K562 (cell line): Measurements from ENCODE around the gene KCTD15. TPM values are rescaled to one million over a fixed set of nuclear protein-coding genes. Genes with fewer than 3 reads are reported as not detected.
A peak's percentile ranks its signal among the peaks of the same experiment; 100 is the strongest.

Experiments
- ATF3 ChIP-seq, 2 experiments: fragments of 450-650 bp in 1 of 2; sonication (generic) in 1 of 2; formaldehyde crosslinking in 1 of 2; IDR thresholded peaks in 1 of 2; conservative IDR thresholded peaks in 1 of 2; 2 replicates each; pipeline versions ENCODE4 v1.6.1 to v1.8.1; 2016 to 2023; ENCODE audit warnings: mild to moderate bottlenecking in 2 of 2, moderate library complexity in 2 of 2, inconsistent platforms in 1 of 2, missing genetic modification reagents in 1 of 2
- CCNT2 ChIP-seq: IDR thresholded peaks from 2 replicates; pipeline ENCODE4 v1.6.1; 2011; ENCODE audit warnings: borderline replicate concordance, low read depth, mild to moderate bottlenecking, moderate library complexity, mixed read lengths, low read length; ENCODE audit not compliant: insufficient read length; ENCODE audit errors: extremely low read depth
- E2F5 ChIP-seq: sonication (generic); formaldehyde crosslinking; IDR thresholded peaks from 2 replicates; pipeline ENCODE4 v1.8.0; 2022; ENCODE audit warnings: mild to moderate bottlenecking, missing genetic modification reagents
- LCOR ChIP-seq: sonication (generic); formaldehyde crosslinking; IDR thresholded peaks from 2 replicates; pipeline ENCODE4 v1.8.0; 2022; ENCODE audit warnings: mild to moderate bottlenecking, missing genetic modification reagents
- MBD2 ChIP-seq: sonication (generic); IDR thresholded peaks from 2 replicates; pipeline ENCODE4 v1.6.1; 2016; ENCODE audit warnings: low read depth, borderline replicate concordance
- MCM3 ChIP-seq: fragments of 450-650 bp; IDR thresholded peaks from 2 replicates; pipeline ENCODE4 v1.6.1; 2016
- PML ChIP-seq: IDR thresholded peaks from 2 replicates; pipeline ENCODE4 v1.6.1; 2012; ENCODE audit warnings: low read length, inconsistent platforms
- RREB1 ChIP-seq: fragments of 250-450 bp; sonication (Bioruptor Pico); IDR thresholded peaks from 2 replicates; pipeline ENCODE4 v1.4.0; 2020
- SMAD4 ChIP-seq: fragments of 250-450 bp; sonication (Bioruptor Pico); conservative IDR thresholded peaks from 2 replicates; pipeline ENCODE4 v1.8.0; 2021; ENCODE audit warnings: inconsistent platforms, mild to moderate bottlenecking, moderate library complexity
- SMARCA5 ChIP-seq: fragments of 450-650 bp; IDR thresholded peaks from 2 replicates; pipeline ENCODE4 v1.6.1; 2016
- SREBF1 ChIP-seq: fragments of 150-350 bp; IDR thresholded peaks from 2 replicates; pipeline ENCODE4 v1.6.1; 2014; ENCODE audit warnings: antibody characterized with exemption, low read depth, low read length, borderline replicate concordance
- TRIM25 ChIP-seq: fragments of 450-650 bp; IDR thresholded peaks from 2 replicates; pipeline ENCODE4 v1.7.0; 2016; ENCODE audit warnings: borderline replicate concordance
- XRCC5 ChIP-seq: fragments of 200-400 bp; formaldehyde crosslinking; IDR thresholded peaks from 2 replicates; pipeline ENCODE4 v1.6.1; 2017; ENCODE audit warnings: low read depth, mild to moderate bottlenecking, low read length
- polyA plus RNA-seq, 8 experiments: library from polyadenylated mRNA; depleted of rRNA in 4 of 8; stranded (reverse) in 5 of 8; unstranded in 3 of 8; fragments of >200 nt; fragmentation: Nextera tagmentation in 2 of 8; fragmentation: Illumina TruSeq in 1 of 8; extraction: Ambion mirVana in 2 of 8; extraction: Trizol in 1 of 8; gene quantifications; 2 replicates each; pipeline versions ENCODE4 v1.2.1 to v1.2.3, GENCODE V29; 2011 to 2014; ENCODE audit warnings: inconsistent platforms in 1 of 8, missing spikeins in 1 of 8
- total RNA-seq, 7 experiments: library from RNA; depleted of rRNA in 6 of 7; stranded (reverse); fragments of >200 nt in 6 of 7; fragmentation: Illumina TruSeq in 2 of 7; extraction: Trizol in 2 of 7; gene quantifications; 2 replicates each; pipeline versions ENCODE4 v1.2.1 to v1.2.3, GENCODE V29; 2011 to 2021; ENCODE audit warnings: low replicate concordance in 1 of 7

Gene KCTD15
- total and polyA plus RNA-seq, 9 of the 15 experiments (the other 6 are each of a cell fraction or from before 2014, with no cell fraction given), result 1.7 to 49.0 (median 11.8) TPM

- no peak for TF ChIP-seq TRIM25
- TF ChIP-seq XRCC5, result no peak
- TF ChIP-seq RREB1 (CRISPR knock-in tag), result no peak
- no peak for TF ChIP-seq PML
- peak; percentile 48 for TF ChIP-seq CCNT2
- peak; percentile 51; the same call in 1 of the 2 replicates for TF ChIP-seq ATF3 (IDR thresholded peaks at IDR 0.05)
- TF ChIP-seq ATF3 (CRISPR knock-in tag; conservative IDR thresholded peaks at IDR 0.05), result no peak
- TF ChIP-seq SREBF1, result no peak
- TF ChIP-seq MBD2, result no peak
- TF ChIP-seq SMARCA5, result no peak
- peak; percentile 52; the same call in 1 of the 2 replicates for TF ChIP-seq LCOR (CRISPR knock-in tag)
- no peak for TF ChIP-seq MCM3
- TF ChIP-seq E2F5, result no peak
- TF ChIP-seq SMAD4 (CRISPR knock-in tag), result no peak
Measured at GRCh38 chr19:33819880-33820781, 23.5 kb downstream of the KCTD15 start (continued).
